H9 (cell line): ENCODE data around the gene TREML1. TPM values are rescaled to one million over a fixed set of nuclear protein-coding genes. Genes with fewer than 3 reads are reported as not detected.

Experiments
- DNase-seq: peaks from one replicate; pipeline ENCODE4 v3.0.0-alpha.2; 2017
- H2AFZ ChIP-seq: one replicate; pipeline ENCODE4 v1.6.1; 2013; ENCODE audit warnings: mild to moderate bottlenecking, low read length, control low read depth, moderate library complexity
- H2AK5ac ChIP-seq: 2 replicates; pipeline ENCODE4 v1.6.1; 2013; ENCODE audit warnings: low read length, control low read depth, mixed read lengths; ENCODE audit not compliant: insufficient read length
- H2BK120ac ChIP-seq: one replicate; pipeline ENCODE4 v1.6.1; 2013; ENCODE audit warnings: low read depth, mild to moderate bottlenecking, low read length, control low read depth, inconsistent platforms; ENCODE audit not compliant: poor library complexity, severe bottlenecking
- H2BK12ac ChIP-seq: 2 replicates; pipeline ENCODE4 v1.6.1; 2013; ENCODE audit warnings: low read length, control low read depth, mixed read lengths, low read depth; ENCODE audit not compliant: insufficient read length
- H2BK15ac ChIP-seq: 2 replicates; pipeline ENCODE4 v1.6.1; 2013; ENCODE audit warnings: low read depth, low read length, control low read depth
- H2BK20ac ChIP-seq: one replicate; pipeline ENCODE4 v1.6.1; 2013; ENCODE audit warnings: low read depth, mild to moderate bottlenecking, low read length, control low read depth, inconsistent platforms; ENCODE audit not compliant: poor library complexity, severe bottlenecking
- H2BK5ac ChIP-seq: 2 replicates; pipeline ENCODE4 v1.6.1; 2013; ENCODE audit warnings: low read length, control low read depth, mixed read lengths; ENCODE audit not compliant: insufficient read length
- H3K14ac ChIP-seq: 2 replicates; pipeline ENCODE4 v1.6.1; 2013; ENCODE audit warnings: low read length, control low read depth; ENCODE audit not compliant: insufficient read depth
- H3K18ac ChIP-seq: 2 replicates; pipeline ENCODE4 v1.6.1; 2013; ENCODE audit warnings: low read depth, mild to moderate bottlenecking, mixed read lengths, low read length, control low read depth; ENCODE audit not compliant: insufficient read length
- H3K23ac ChIP-seq: 2 replicates; pipeline ENCODE4 v1.6.1; 2013; ENCODE audit warnings: low read length, control low read depth, mixed read lengths, low read depth; ENCODE audit not compliant: insufficient read length
- H3K23me2 ChIP-seq: 2 replicates; pipeline ENCODE4 v1.6.1; 2013; ENCODE audit warnings: low read depth, mild to moderate bottlenecking, mixed read lengths, low read length, control low read depth; ENCODE audit not compliant: insufficient read length, poor library complexity, severe bottlenecking
- H3K27ac ChIP-seq: 2 replicates; pipeline ENCODE4 v1.5.1; 2013; ENCODE audit warnings: low read length, control low read depth, mixed read lengths, low read depth; ENCODE audit not compliant: insufficient read length
- H3K27me3 ChIP-seq: 2 replicates; pipeline ENCODE4 v1.6.1; 2013; ENCODE audit warnings: low read length, control low read depth, inconsistent platforms; ENCODE audit not compliant: insufficient read depth
- H3K4ac ChIP-seq: 2 replicates; pipeline ENCODE4 v1.6.1; 2013; ENCODE audit warnings: low read depth, mild to moderate bottlenecking, control low read depth, inconsistent platforms, low read length, moderate library complexity
- H3K4me1 ChIP-seq: 2 replicates; pipeline ENCODE4 v1.6.1; 2013; ENCODE audit warnings: low read length, control low read depth, inconsistent platforms; ENCODE audit not compliant: insufficient read depth
- H3K4me2 ChIP-seq: 2 replicates; pipeline ENCODE4 v1.6.1; 2013; ENCODE audit warnings: low read length, control low read depth, mixed read lengths; ENCODE audit not compliant: insufficient read length, insufficient read depth
- H3K56ac ChIP-seq: 2 replicates; pipeline ENCODE4 v1.6.1; 2013; ENCODE audit warnings: low read depth, mild to moderate bottlenecking, mixed read lengths, low read length, control low read depth; ENCODE audit not compliant: insufficient read length
- H3K79me1 ChIP-seq: 2 replicates; pipeline ENCODE4 v1.6.1; 2013; ENCODE audit warnings: low read depth, mild to moderate bottlenecking, moderate library complexity, low read length, control low read depth, inconsistent platforms; ENCODE audit not compliant: insufficient read depth, poor library complexity, severe bottlenecking
- H3K79me2 ChIP-seq: 2 replicates; pipeline ENCODE4 v1.6.1; 2013; ENCODE audit warnings: low read length, control low read depth, inconsistent platforms; ENCODE audit not compliant: insufficient read depth
- H3K9ac ChIP-seq: 2 replicates; pipeline ENCODE4 v1.6.1; 2013; ENCODE audit warnings: low read length, control low read depth, mixed read lengths; ENCODE audit not compliant: insufficient read length; ENCODE audit errors: extremely low read depth
- H3K9me3 ChIP-seq: one replicate; pipeline ENCODE4 v1.6.1; 2013; ENCODE audit warnings: low read depth, low read length, inconsistent platforms; ENCODE audit not compliant: control insufficient read depth
- H3T11ph ChIP-seq: one replicate; pipeline ENCODE4 v1.6.1; 2013; ENCODE audit warnings: mild to moderate bottlenecking, low read length, control low read depth, inconsistent platforms
- H4K20me1 ChIP-seq: one replicate; pipeline ENCODE4 v1.6.1; 2013; ENCODE audit not compliant: control insufficient read depth, insufficient read length, insufficient read depth
- H4K5ac ChIP-seq: 2 replicates; pipeline ENCODE4 v1.6.1; 2013; ENCODE audit warnings: low read depth, mild to moderate bottlenecking, mixed read lengths, low read length, control low read depth; ENCODE audit not compliant: insufficient read length
- H4K8ac ChIP-seq: replicated peaks from 2 replicates; pipeline ENCODE4 v1.6.1; 2013; ENCODE audit warnings: low read length, control low read depth, mixed read lengths, low read depth; ENCODE audit not compliant: insufficient read length
- H4K91ac ChIP-seq: 2 replicates; pipeline ENCODE4 v1.6.1; 2013; ENCODE audit warnings: low read depth, mild to moderate bottlenecking, moderate library complexity, mixed read lengths, low read length, control low read depth; ENCODE audit not compliant: insufficient read length
- H3K27ac Mint-ChIP-seq, 3 experiments: 2 replicates in 2 of 3; 3 replicates in 1 of 3; pipeline ENCODE4 v1.8.0; 2020 to 2021; ENCODE audit warnings: mixed read lengths in 3 of 3, mild to moderate bottlenecking in 1 of 3, moderate library complexity in 1 of 3
- H3K27me3 Mint-ChIP-seq: 2 replicates; pipeline ENCODE4 v1.8.0; 2021; ENCODE audit warnings: low read depth, mild to moderate bottlenecking, moderate library complexity, mixed read lengths
- H3K36me3 Mint-ChIP-seq, 3 experiments: 2 replicates in 2 of 3; 3 replicates in 1 of 3; pipeline ENCODE4 v1.8.0; 2020 to 2021; ENCODE audit warnings: low read depth in 3 of 3, mixed read lengths in 3 of 3; ENCODE audit not compliant: insufficient read depth in 1 of 3
- H3K4me1 Mint-ChIP-seq, 2 experiments: 2 replicates each; pipeline ENCODE4 v1.8.0; 2020; ENCODE audit warnings: mixed read lengths in 2 of 2
- H3K4me3 Mint-ChIP-seq, 2 experiments: 2 replicates in 1 of 2; 3 replicates in 1 of 2; pipeline ENCODE4 v1.8.0; 2020 to 2021; ENCODE audit warnings: mild to moderate bottlenecking in 2 of 2, mixed read lengths in 2 of 2, moderate library complexity in 1 of 2
- H3K9me3 Mint-ChIP-seq, 2 experiments: 2 replicates in 1 of 2; 3 replicates in 1 of 2; pipeline ENCODE4 v1.8.0; 2020; ENCODE audit warnings: mild to moderate bottlenecking in 2 of 2, mixed read lengths in 2 of 2, moderate library complexity in 1 of 2
- CTCF ChIP-seq: fragments of 200-600 bp; sonication (generic); conservative IDR thresholded peaks from 3 replicates; pipeline ENCODE4 v1.8.0; 2021; ENCODE audit warnings: antibody characterized with exemption, mild to moderate bottlenecking
- WGBS: extraction: QIAGEN DNeasy Blood & Tissue Kit; methylation state at CpG from one replicate; pipeline ENCODE4 v1.1.7; 2013; ENCODE audit warnings: missing lambda C conversion rate, low lambda C conversion rate, mixed read lengths; ENCODE audit not compliant: insufficient read length; ENCODE audit errors: extremely low coverage; 5-methylcytosine and 5-hydroxymethylcytosine counted together
- total RNA-seq: library from RNA; stranded (reverse); gene quantifications from 2 replicates; pipeline ENCODE4 v1.2.1, GENCODE V29; 2021

TREML1 gene
- total RNA-seq, 1 experiment from 2014 or later, result not detected

GRCh38 chr6:41135062-41135832, 18.9 kb downstream of the TREML1 start:
- Histone ChIP-seq H3K14ac (no peak overlapping the region), H3K79me2 (no peaks in the 10 kb centered on the region), H3K23ac (no peak overlapping the region), H2AFZ (no peak overlapping the region), H3K27me3 (no peaks in the 10 kb centered on the region), H3K9ac (no peak overlapping the region), H2BK15ac (no peak overlapping the region), H3K4me1 (no peaks in the 10 kb centered on the region), H2BK12ac (no peak overlapping the region), H2BK20ac (no peak overlapping the region), H3K23me2 (peaks cover 3% of the 10 kb centered on the region), H3K18ac (no peak overlapping the region), H3K27ac (no peak overlapping the region), H4K5ac (no peak overlapping the region), H2BK120ac (no peak overlapping the region), H2AK5ac (no peak overlapping the region), H3K79me1 (no peaks in the 10 kb centered on the region), H4K20me1 (no peaks in the 10 kb centered on the region), H3K4me2 (no peak overlapping the region), H3K4ac (no peak overlapping the region), H3T11ph (no peak overlapping the region), H3K9me3 (no peaks in the 10 kb centered on the region), H2BK5ac (no peak overlapping the region), H4K8ac (no peak overlapping the region), H4K91ac (no peak overlapping the region), H3K56ac (no peak overlapping the region)
- WGBS, result no CpG with 5 or more reads among the region's 3 CpGs
- no peak for DNase-seq
- Mint-ChIP-seq H3K27me3 (no peaks in the 10 kb centered on the region), H3K4me1 (peaks cover 3 to 9% of the 10 kb centered on the region in 2 experiments; a peak in 3 of 4 replicates), H3K27ac (no peak overlapping the region), H3K36me3 (no peaks in the 10 kb centered on the region; a peak in 1 of 7 replicates), H3K9me3 (no peaks in the 10 kb centered on the region), H3K4me3 (no peak overlapping the region)
- no peak for TF ChIP-seq CTCF
